Measurements from ENCODE around the gene FZD1.
A peak's percentile ranks its signal among the peaks of the same experiment; 100 is the strongest.

FZD1 gene

GRCh38 chr7:91289633-91290254, 25.5 kb downstream of the FZD1 start:
- Histone ChIP-seq H3K27me3 (ENCODE audit: insufficient read depth, low read length) (no peaks in the 10 kb centered on the region), H3K79me2 (ENCODE audit: control insufficient read depth, insufficient read depth, low read length, poor library complexity) (no peaks in the 10 kb centered on the region), H3K79me1 (ENCODE audit: low read length) (no peaks in the 10 kb centered on the region), H4K12ac (ENCODE audit: low read depth, low read length) (no peak overlapping the region), H3K4me3 (ENCODE audit: low read depth, low read length) (no peak overlapping the region), H3K9ac (ENCODE audit: low read length) (no peak overlapping the region), H4K8ac (ENCODE audit: low read depth, low read length) (no peak overlapping the region), H3K18ac (ENCODE audit: low read length) (no peak overlapping the region), H2BK12ac (ENCODE audit: low read length) (no peak overlapping the region), H3K36me3 (ENCODE audit: control insufficient read depth in 1 of 2, insufficient read depth in 2 of 2, low read length in 2 of 2) (no peaks in the 10 kb centered on the region), H2BK120ac (ENCODE audit: insufficient read depth, low read length, poor library complexity) (no peak overlapping the region), H3K27ac (ENCODE audit: low read depth, low read length) (no peak overlapping the region), H3K9me3 (ENCODE audit: insufficient read depth, low read depth, low read length) (no peaks in the 10 kb centered on the region), H2BK5ac (ENCODE audit: low read depth, low read length, poor library complexity) (no peak overlapping the region), H2AK5ac (ENCODE audit: low read length) (no peak overlapping the region), H2AFZ (ENCODE audit: insufficient read depth, low read length, poor library complexity) (no peak overlapping the region), H3K4me1 (ENCODE audit: control insufficient read depth in 1 of 2, insufficient read depth in 2 of 2, low read length in 2 of 2) (no peaks in the 10 kb centered on the region), H3K14ac (ENCODE audit: low read length) (no peak overlapping the region), H4K91ac (ENCODE audit: low read depth, low read length) (no peak overlapping the region), H3K4me2 (ENCODE audit: low read length) (no peak overlapping the region), H3K4ac (ENCODE audit: low read depth, low read length) (no peak overlapping the region), H3K23ac (ENCODE audit: low read length) (no peak overlapping the region)
- WGBS (ENCODE audit: extremely low coverage, insufficient coverage, insufficient read length): no CpG with 5 or more reads among the region's 5 CpGs
- DNase-seq: no peak

DNA sequence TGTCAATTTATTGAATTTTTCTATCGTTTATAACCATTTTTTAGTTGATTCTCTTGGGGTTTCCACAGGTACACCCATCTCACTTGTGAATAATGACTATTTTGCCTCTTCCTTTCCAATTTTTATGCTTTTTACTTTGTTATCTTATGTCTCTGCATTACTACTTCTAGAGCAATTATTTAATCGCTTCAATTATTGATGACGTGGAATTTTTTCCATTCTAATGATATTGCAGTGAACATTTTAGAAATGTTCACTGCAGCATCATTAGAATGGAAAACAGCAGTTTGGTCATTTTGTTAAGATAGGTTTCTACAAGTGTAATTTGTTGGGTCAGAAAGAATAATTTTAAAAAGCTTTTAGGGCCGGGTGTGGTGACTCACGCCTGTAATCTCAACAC, 27.1 kb downstream of the FZD1 start:
- Histone ChIP-seq H4K91ac (ENCODE audit: low read depth, low read length) (no peak overlapping the region), H3K4me2 (ENCODE audit: low read length) (no peak overlapping the region), H3K27ac (ENCODE audit: low read depth, low read length) (no peak overlapping the region), H3K4ac (ENCODE audit: low read depth, low read length) (no peak overlapping the region), H2BK12ac (ENCODE audit: low read length) (no peak overlapping the region), H4K8ac (ENCODE audit: low read depth, low read length) (no peak overlapping the region), H3K79me2 (ENCODE audit: control insufficient read depth, insufficient read depth, low read length, poor library complexity) (no peaks in the 10 kb centered on the region), H2AK5ac (ENCODE audit: low read length) (no peak overlapping the region), H2AFZ (ENCODE audit: insufficient read depth, low read length, poor library complexity) (no peak overlapping the region), H4K12ac (ENCODE audit: low read depth, low read length) (no peak overlapping the region), H3K18ac (ENCODE audit: low read length) (no peak overlapping the region), H3K9ac (ENCODE audit: low read length) (no peak overlapping the region), H3K79me1 (ENCODE audit: low read length) (no peaks in the 10 kb centered on the region), H3K9me3 (ENCODE audit: insufficient read depth, low read depth, low read length) (no peaks in the 10 kb centered on the region), H2BK5ac (ENCODE audit: low read depth, low read length, poor library complexity) (no peak overlapping the region), H3K14ac (ENCODE audit: low read length) (no peak overlapping the region), H3K23ac (ENCODE audit: low read length) (no peak overlapping the region), H2BK120ac (ENCODE audit: insufficient read depth, low read length, poor library complexity) (no peak overlapping the region), H3K4me1 (ENCODE audit: control insufficient read depth in 1 of 2, insufficient read depth in 2 of 2, low read length in 2 of 2) (no peaks in the 10 kb centered on the region), H3K36me3 (ENCODE audit: control insufficient read depth in 1 of 2, insufficient read depth in 2 of 2, low read length in 2 of 2) (no peaks in the 10 kb centered on the region), H3K4me3 (ENCODE audit: low read depth, low read length) (no peak overlapping the region), H3K27me3 (ENCODE audit: insufficient read depth, low read length) (no peaks in the 10 kb centered on the region)
- no CpG with 5 or more reads among the region's 5 CpGs for WGBS (ENCODE audit: extremely low coverage, insufficient coverage, insufficient read length)
- no peak for DNase-seq

GRCh38 chr7:91291902-91292301, 27.7 kb downstream of the FZD1 start:
- DNase-seq: no peak
- Histone ChIP-seq H3K4ac (ENCODE audit: low read depth, low read length) (no peak overlapping the region), H2BK12ac (ENCODE audit: low read length) (no peak overlapping the region), H4K8ac (ENCODE audit: low read depth, low read length) (no peak overlapping the region), H3K9me3 (ENCODE audit: insufficient read depth, low read depth, low read length) (no peaks in the 10 kb centered on the region), H3K9ac (ENCODE audit: low read length) (no peak overlapping the region), H2BK120ac (ENCODE audit: insufficient read depth, low read length, poor library complexity) (no peak overlapping the region), H2AK5ac (ENCODE audit: low read length) (no peak overlapping the region), H3K79me1 (ENCODE audit: low read length) (no peaks in the 10 kb centered on the region), H3K4me2 (ENCODE audit: low read length) (no peak overlapping the region), H3K36me3 (ENCODE audit: control insufficient read depth in 1 of 2, insufficient read depth in 2 of 2, low read length in 2 of 2) (no peaks in the 10 kb centered on the region), H3K18ac (ENCODE audit: low read length) (no peak overlapping the region), H4K12ac (ENCODE audit: low read depth, low read length) (no peak overlapping the region), H3K23ac (ENCODE audit: low read length) (no peak overlapping the region), H2BK5ac (ENCODE audit: low read depth, low read length, poor library complexity) (no peak overlapping the region), H3K27me3 (ENCODE audit: insufficient read depth, low read length) (no peaks in the 10 kb centered on the region), H3K79me2 (ENCODE audit: control insufficient read depth, insufficient read depth, low read length, poor library complexity) (no peaks in the 10 kb centered on the region), H3K27ac (ENCODE audit: low read depth, low read length) (no peak overlapping the region), H2AFZ (ENCODE audit: insufficient read depth, low read length, poor library complexity) (no peak overlapping the region), H4K91ac (ENCODE audit: low read depth, low read length) (no peak overlapping the region), H3K4me1 (ENCODE audit: control insufficient read depth in 1 of 2, insufficient read depth in 2 of 2, low read length in 2 of 2) (no peaks in the 10 kb centered on the region), H3K14ac (ENCODE audit: low read length) (no peak overlapping the region), H3K4me3 (ENCODE audit: low read depth, low read length) (no peak overlapping the region)
- no CpG with 5 or more reads among the region's 1 CpG for WGBS (ENCODE audit: extremely low coverage, insufficient coverage, insufficient read length)

DNA sequence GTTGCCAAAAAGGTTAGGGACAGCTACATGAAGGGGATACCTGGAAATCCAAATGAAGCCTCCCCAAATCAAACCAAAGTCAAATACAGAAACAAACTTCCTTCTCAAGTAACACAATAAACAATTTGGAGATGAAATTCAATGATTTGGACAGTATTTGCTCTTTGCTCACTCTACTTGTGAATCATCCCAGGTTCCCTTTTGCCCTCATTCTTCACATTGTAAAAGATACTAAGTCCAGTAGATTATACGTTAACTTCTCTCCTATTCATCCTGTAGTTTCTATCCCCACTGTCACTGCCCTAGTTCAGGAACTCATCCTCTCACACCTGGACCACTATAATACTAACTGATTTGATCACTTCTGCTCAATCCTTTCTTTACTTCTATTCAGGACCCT, 28.3 kb downstream of the FZD1 start:
- no peak overlapping the region for H3K4me3 ChIP-seq (ENCODE audit: low read depth, low read length)
- no peaks in the 10 kb centered on the region for H3K79me1 ChIP-seq (ENCODE audit: low read length)
- H3K79me2 ChIP-seq (ENCODE audit: control insufficient read depth, insufficient read depth, low read length, poor library complexity): no peaks in the 10 kb centered on the region
- H2BK5ac ChIP-seq (ENCODE audit: low read depth, low read length, poor library complexity): no peak overlapping the region
- H3K27me3 ChIP-seq (ENCODE audit: insufficient read depth, low read length): no peaks in the 10 kb centered on the region
- DNase-seq: peak in 1 of 2 donors; percentile 50
- no peak overlapping the region for H3K23ac ChIP-seq (ENCODE audit: low read length)
- no peak overlapping the region for H2BK12ac ChIP-seq (ENCODE audit: low read length)
- H4K8ac ChIP-seq (ENCODE audit: low read depth, low read length): no peak overlapping the region
- no peak overlapping the region for H3K4ac ChIP-seq (ENCODE audit: low read depth, low read length)
- no CpG with 5 or more reads among the region's 1 CpG for WGBS (ENCODE audit: extremely low coverage, insufficient coverage, insufficient read length)
- H3K9me3 ChIP-seq (ENCODE audit: insufficient read depth, low read depth, low read length): no peaks in the 10 kb centered on the region
- no peak overlapping the region for H3K14ac ChIP-seq (ENCODE audit: low read length)
- no peak overlapping the region for H3K4me2 ChIP-seq (ENCODE audit: low read length)
- no peak overlapping the region for H4K91ac ChIP-seq (ENCODE audit: low read depth, low read length)
- H3K18ac ChIP-seq (ENCODE audit: low read length): no peak overlapping the region
- H2AFZ ChIP-seq (ENCODE audit: insufficient read depth, low read length, poor library complexity): no peak overlapping the region
- H3K9ac ChIP-seq (ENCODE audit: low read length): no peak overlapping the region
- H3K4me1 ChIP-seq (ENCODE audit: control insufficient read depth in 1 of 2, insufficient read depth in 2 of 2, low read length in 2 of 2): no peaks in the 10 kb centered on the region
- no peak overlapping the region for H2AK5ac ChIP-seq (ENCODE audit: low read length)
- H3K27ac ChIP-seq (ENCODE audit: low read depth, low read length): no peak overlapping the region
- no peak overlapping the region for H2BK120ac ChIP-seq (ENCODE audit: insufficient read depth, low read length, poor library complexity)
- no peak overlapping the region for H4K12ac ChIP-seq (ENCODE audit: low read depth, low read length)
- H3K36me3 ChIP-seq (ENCODE audit: control insufficient read depth in 1 of 2, insufficient read depth in 2 of 2, low read length in 2 of 2): no peaks in the 10 kb centered on the region
